Activated T-helper 1 cell treated with anti-CD3 and anti-CD28 coated beads, Interleukin-12 subunit alpha, Interleukin-12 subunit beta, Interleukin-2, Interleukin-4 antibody, amounts not matched to agents 30 ng/mL and 10 ng/mL and 1 ng/mL, durations not matched to agents 14 hours and 24 hours and 36 hours (primary cell): ENCODE data around the gene CENPN. TPM values are rescaled to one million over a fixed set of nuclear protein-coding genes. Genes with fewer than 3 reads are reported as not detected.

Experiments used
- DNase-seq: peaks from one replicate; pipeline ENCODE4 v3.0.0; 2021; ENCODE audit warnings: low spot score
- H3K27ac Mint-ChIP-seq: one replicate; pipeline ENCODE4 v1.8.0; 2021; ENCODE audit warnings: mild to moderate bottlenecking, mixed read lengths
- H3K27me3 Mint-ChIP-seq: one replicate; pipeline ENCODE4 v1.8.0; 2022; ENCODE audit warnings: mild to moderate bottlenecking, moderate library complexity, mixed read lengths; ENCODE audit not compliant: insufficient read depth
- H3K36me3 Mint-ChIP-seq: one replicate; pipeline ENCODE4 v1.8.0; 2021; ENCODE audit warnings: low read depth, mixed read lengths
- H3K4me1 Mint-ChIP-seq: one replicate; pipeline ENCODE4 v1.8.0; 2021; ENCODE audit warnings: low read depth, mixed read lengths
- H3K4me3 Mint-ChIP-seq: one replicate; pipeline ENCODE4 v1.8.0; 2021; ENCODE audit warnings: mild to moderate bottlenecking, moderate library complexity, mixed read lengths
- H3K9me3 Mint-ChIP-seq: one replicate; pipeline ENCODE4 v1.8.0; 2021; ENCODE audit warnings: mixed read lengths
- intact Hi-C: fragments of 100-400 bp; cut with micrococcal nuclease; formaldehyde crosslinking; loops from one replicate; pipeline ENCODE4 v1.15.1; 2024
- total RNA-seq: library from RNA; stranded (reverse); gene quantifications from 2 replicates; pipeline ENCODE4 v1.2.3, GENCODE V29; 2022

CENPN gene
- 65.6 and 67.8 TPM in 2 replicates for total RNA-seq

- peaks cover 2% of the 10 kb centered on the region for H3K27me3 Mint-ChIP-seq
- peaks cover 61% of the 10 kb centered on the region for H3K4me1 Mint-ChIP-seq
- peak within 1 kb of the TSS; percentile 100 for H3K27ac Mint-ChIP-seq
- intact Hi-C loops = loop anchor here (1.0 to 10.0 kb wide), 7 partner anchors 28 to 728 kb away; partner anchors contain the start of genes ATMIN, C16orf46, GAN and GCSH
- DNase-seq = peak; percentile 97
- H3K36me3 Mint-ChIP-seq = peaks cover 25% of the 10 kb centered on the region
- no peaks in the 10 kb centered on the region for H3K9me3 Mint-ChIP-seq
- peak within 1 kb of the TSS; percentile 100 for H3K4me3 Mint-ChIP-seq
These were observed at the start of gene CENPN, which contains the start of gene CMC2 for GRCh38 chr16:81006813-81007695. Gene CENPN, plus strand, starts transcription at chr16:81007214. Its CDS starts 4,726 bp downstream, at chr16:81011940. Gene CMC2, minus strand, starts transcription at chr16:81006885. Its CDS starts 9,491 bp downstream, at chr16:80997394.

- H3K9me3 Mint-ChIP-seq = peaks cover 58% of the 10 kb centered on the region
- no peak overlapping the region for H3K4me3 Mint-ChIP-seq
- no peak for DNase-seq
- H3K36me3 Mint-ChIP-seq = peaks cover 7% of the 10 kb centered on the region
- H3K27me3 Mint-ChIP-seq = peaks cover 1% of the 10 kb centered on the region
- no peak overlapping the region for H3K27ac Mint-ChIP-seq
- H3K4me1 Mint-ChIP-seq = no peaks in the 10 kb centered on the region
- intact Hi-C loops = no loop called here
These were observed 48.7 kb upstream of the CENPN start for GRCh38 chr16:80958284-80958683.

GRCh38 chr16:80962879-80963278 lies 44.1 kb upstream of the CENPN start:
- Mint-ChIP-seq H3K36me3 (peaks cover 2% of the 10 kb centered on the region), H3K27me3 (peaks cover 1% of the 10 kb centered on the region), H3K9me3 (peaks cover 36% of the 10 kb centered on the region), H3K4me1 (no peaks in the 10 kb centered on the region), H3K4me3 (no peak overlapping the region), H3K27ac (no peak overlapping the region)
- no peak for DNase-seq
- intact Hi-C loops = no loop called here

- intact Hi-C loops = no loop called here
- no peak overlapping the region for H3K27ac Mint-ChIP-seq
- H3K4me1 Mint-ChIP-seq = no peaks in the 10 kb centered on the region
- H3K4me3 Mint-ChIP-seq = no peak overlapping the region
- H3K9me3 Mint-ChIP-seq = peaks cover 21% of the 10 kb centered on the region
- DNase-seq = no peak
- peaks cover 8% of the 10 kb centered on the region for H3K36me3 Mint-ChIP-seq
- H3K27me3 Mint-ChIP-seq = peaks cover 1% of the 10 kb centered on the region
These were observed 42.7 kb upstream of the CENPN start for GRCh38 chr16:80964351-80964750.

GRCh38 chr16:80966617-80967016 lies 40.4 kb upstream of the CENPN start:
- H3K36me3 Mint-ChIP-seq = peaks cover 12% of the 10 kb centered on the region
- peaks cover 1% of the 10 kb centered on the region for H3K9me3 Mint-ChIP-seq
- no peak overlapping the region for H3K4me3 Mint-ChIP-seq
- peaks cover 1% of the 10 kb centered on the region for H3K27me3 Mint-ChIP-seq
- no peaks in the 10 kb centered on the region for H3K4me1 Mint-ChIP-seq
- no peak overlapping the region for H3K27ac Mint-ChIP-seq
- DNase-seq = no peak
- intact Hi-C loops = no loop called here

GRCh38 chr16:80968386-80969113 lies 38.5 kb upstream of the CENPN start:
- intact Hi-C loops = no loop called here
- Mint-ChIP-seq H3K27me3 (peaks cover 1% of the 10 kb centered on the region), H3K4me1 (no peaks in the 10 kb centered on the region), H3K36me3 (peaks cover 17% of the 10 kb centered on the region), H3K9me3 (no peaks in the 10 kb centered on the region), H3K4me3 (no peak overlapping the region), H3K27ac (no peak overlapping the region)
- no peak for DNase-seq

- H3K4me3 Mint-ChIP-seq = no peak overlapping the region
- no peak overlapping the region for H3K27ac Mint-ChIP-seq
- peaks cover 22% of the 10 kb centered on the region for H3K36me3 Mint-ChIP-seq
- H3K4me1 Mint-ChIP-seq = peaks cover 2% of the 10 kb centered on the region
- H3K27me3 Mint-ChIP-seq = peaks cover 1% of the 10 kb centered on the region
- no peak for DNase-seq
- H3K9me3 Mint-ChIP-seq = no peaks in the 10 kb centered on the region
- intact Hi-C loops = no loop called here
These were observed 37.9 kb upstream of the CENPN start for GRCh38 chr16:80969114-80969484.

GRCh38 chr16:80971819-80972218 lies 35.2 kb upstream of the CENPN start:
- intact Hi-C loops = no loop called here
- Mint-ChIP-seq H3K4me1 (peaks cover 6% of the 10 kb centered on the region), H3K4me3 (no peak overlapping the region), H3K27ac (peak overlapping the region; percentile 4), H3K9me3 (no peaks in the 10 kb centered on the region), H3K27me3 (no peaks in the 10 kb centered on the region), H3K36me3 (peaks cover 36% of the 10 kb centered on the region)
- DNase-seq = no peak

- Mint-ChIP-seq H3K27me3 (no peaks in the 10 kb centered on the region), H3K4me3 (no peak overlapping the region), H3K27ac (no peak overlapping the region), H3K36me3 (peaks cover 41% of the 10 kb centered on the region), H3K4me1 (peaks cover 6% of the 10 kb centered on the region), H3K9me3 (no peaks in the 10 kb centered on the region)
- intact Hi-C loops = no loop called here
- DNase-seq = no peak
These were observed 34.4 kb upstream of the CENPN start for GRCh38 chr16:80972611-80973010.

GRCh38 chr16:80973991-80974390 lies 33.0 kb upstream of the CENPN start:
- Mint-ChIP-seq H3K27ac (no peak overlapping the region), H3K9me3 (no peaks in the 10 kb centered on the region), H3K4me3 (no peak overlapping the region), H3K4me1 (peaks cover 6% of the 10 kb centered on the region), H3K27me3 (no peaks in the 10 kb centered on the region), H3K36me3 (peaks cover 39% of the 10 kb centered on the region)
- DNase-seq = no peak
- intact Hi-C loops = loop anchor here (1.0 kb wide), 1 partner anchor 61 kb away; the partner anchor contains the start of gene ATMIN

GRCh38 chr16:80974649-80975376 lies 32.2 kb upstream of the CENPN start:
- H3K27ac Mint-ChIP-seq = peak overlapping the region; percentile 51
- H3K4me1 Mint-ChIP-seq = peaks cover 6% of the 10 kb centered on the region
- no peak for DNase-seq
- H3K9me3 Mint-ChIP-seq = no peaks in the 10 kb centered on the region
- no peaks in the 10 kb centered on the region for H3K27me3 Mint-ChIP-seq
- no peak overlapping the region for H3K4me3 Mint-ChIP-seq
- intact Hi-C loops = loop anchor here (1.0 kb wide), 1 partner anchor 60 kb away; the partner anchor contains the start of gene ATMIN
- H3K36me3 Mint-ChIP-seq = peaks cover 40% of the 10 kb centered on the region

- Mint-ChIP-seq H3K27me3 (no peaks in the 10 kb centered on the region), H3K36me3 (peaks cover 39% of the 10 kb centered on the region), H3K4me1 (peaks cover 6% of the 10 kb centered on the region), H3K9me3 (no peaks in the 10 kb centered on the region), H3K27ac (peak overlapping the region; percentile 6), H3K4me3 (no peak overlapping the region)
- intact Hi-C loops = no loop called here
- no peak for DNase-seq
These were observed 30.1 kb upstream of the CENPN start for GRCh38 chr16:80976946-80977345.
